ENCODE data around the gene TMPRSS13.

Gene TMPRSS13

GRCh38 chr11:117878314-117878938, 50.8 kb downstream of the TMPRSS13 start:
- TF ChIP-seq ZFX (IDR thresholded peaks at IDR 0.05; ENCODE audit: borderline replicate concordance) = no peak
- TF ChIP-seq CTCF (IDR thresholded peaks at IDR 0.05) = no peak
- no peak overlapping the region for H3K27ac ChIP-seq

GRCh38 chr11:117877120-117877784, 52.0 kb downstream of the TMPRSS13 start:
- TF ChIP-seq CTCF (IDR thresholded peaks at IDR 0.05) (no peak), ZFX (IDR thresholded peaks at IDR 0.05; ENCODE audit: borderline replicate concordance) (no peak)
- H3K27ac ChIP-seq = no peak overlapping the region

GRCh38 chr11:117876341-117877119, 52.7 kb downstream of the TMPRSS13 start, which contains the start of gene FXYD6:
TSS of gene FXYD6 (minus strand) at chr11:117876658. CDS start at chr11:117842776, 33,882 bp downstream.
- TF ChIP-seq ZFX (IDR thresholded peaks at IDR 0.05; ENCODE audit: borderline replicate concordance) (no peak), CTCF (IDR thresholded peaks at IDR 0.05) (no peak)
- H3K27ac ChIP-seq = no peak within 1 kb of the TSS

GRCh38 chr11:117876059-117876340, 53.2 kb downstream of the TMPRSS13 start:
- H3K27ac ChIP-seq = no peak overlapping the region
- no peak for TF ChIP-seq CTCF (IDR thresholded peaks at IDR 0.05)
- no peak for TF ChIP-seq ZFX (IDR thresholded peaks at IDR 0.05; ENCODE audit: borderline replicate concordance)

- TF ChIP-seq ZFX (IDR thresholded peaks at IDR 0.05; ENCODE audit: borderline replicate concordance) (no peak), CTCF (IDR thresholded peaks at IDR 0.05) (no peak)
- no peak overlapping the region for H3K27ac ChIP-seq
Observed at GRCh38 chr11:117875382-117876058, 53.7 kb downstream of the TMPRSS13 start.

GRCh38 chr11:117874910-117875381, 54.3 kb downstream of the TMPRSS13 start:
- no peak overlapping the region for H3K27ac ChIP-seq
- TF ChIP-seq ZFX (IDR thresholded peaks at IDR 0.05; ENCODE audit: borderline replicate concordance) = no peak
- no peak for TF ChIP-seq CTCF (IDR thresholded peaks at IDR 0.05)

Data from 22Rv1 (cell line).